Lower lobe of right lung (tissue), 2 donors: ENCODE measurements around the gene PPP1R12C. TPM values are rescaled to one million over a fixed set of nuclear protein-coding genes. Genes with fewer than 3 reads are reported as not detected.

Experiments used
- ATAC-seq, 2 donors: fragments of 200-7000 bp; cut with Tn5 transposase; one replicate each; pipeline ENCODE4 v1.9.1; 2020 to 2022; ENCODE audit warnings: mild to moderate bottlenecking in 2 of 2, moderate library complexity in 2 of 2
- DNase-seq: peaks from one replicate; pipeline ENCODE4 v3.0.0-alpha.2; 2020
- H3K27ac ChIP-seq: fragments of 200-600 bp; one replicate; pipeline ENCODE4 v1.8.0; 2022
- H3K27me3 ChIP-seq: fragments of 200-600 bp; one replicate; pipeline ENCODE4 v1.8.0; 2022; ENCODE audit warnings: low read depth
- H3K36me3 ChIP-seq: fragments of 200-600 bp; one replicate; pipeline ENCODE4 v1.8.0; 2022; ENCODE audit warnings: mild to moderate bottlenecking
- H3K4me1 ChIP-seq: fragments of 200-600 bp; one replicate; pipeline ENCODE4 v1.8.0; 2022
- H3K4me3 ChIP-seq: fragments of 200-600 bp; one replicate; pipeline ENCODE4 v1.8.0; 2022; ENCODE audit warnings: mild to moderate bottlenecking
- H3K9me3 ChIP-seq: fragments of 200-600 bp; one replicate; pipeline ENCODE4 v1.8.0; 2022
- CTCF ChIP-seq: fragments of 200-600 bp; IDR thresholded peaks from one replicate; pipeline ENCODE4 v1.8.0; 2022; ENCODE audit warnings: antibody characterized with exemption, mild to moderate bottlenecking
- intact Hi-C: fragments of 100-400 bp; cut with DNase I; formaldehyde crosslinking; loops from one replicate; pipeline ENCODE4 v1.11.0; 2022
- long read RNA-seq: library from polyadenylated mRNA; unstranded; transcript quantifications from one replicate; pipeline ENCODE4 v2.0.0, GENCODE V29; 2021
- total RNA-seq: library from RNA; stranded (reverse); fragmentation: NEBNext Ultra II Directional; extraction: Animal tissue kit (Norgen Biotek cat#: 25700); gene quantifications from one replicate; pipeline ENCODE4 v1.2.1, GENCODE V29; 2021
- donor health status: DM: no; HTN: yes; CAD: no; lungs with severe emphysema.

PPP1R12C gene
- 103 TPM for total RNA-seq
- long read RNA-seq, transcript PPP1R12C-201 (22 exons, 2,924 nt): major isoform, 5 of 121 reads
- long read RNA-seq, transcript PPP1R12C-209 (22 exons, 2,269 nt): major isoform, 5 of 121 reads
- long read RNA-seq, partial matches to known transcripts: 79 of 121 reads
- long read RNA-seq, other reads (novel, unspliced or antisense): 32 of 121 reads

GRCh38 chr19:55116859-55117662, at the start of gene PPP1R12C:
PPP1R12C (minus strand) TSS chr19:55117637; CDS start chr19:55117543, 94 bp downstream.
- intact Hi-C loops: no loop called here
- Histone ChIP-seq H3K27me3 (no peaks in the 10 kb centered on the region), H3K9me3 (no peaks in the 10 kb centered on the region), H3K4me1 (peaks cover 51% of the 10 kb centered on the region), H3K36me3 (peaks cover 6% of the 10 kb centered on the region), H3K27ac (peak within 1 kb of the TSS; percentile 85), H3K4me3 (peak within 1 kb of the TSS; percentile 89)
- ATAC-seq: no peak
- DNase-seq: no peak
- TF ChIP-seq CTCF: no peak

- Histone ChIP-seq H3K4me3 (peak within 1 kb of the TSS; percentile 51), H3K27ac (peak within 1 kb of the TSS; percentile 36)
Measured at GRCh38 chr19:55166530-55167268, 49.3 kb upstream of the PPP1R12C start, which contains the start of gene DNAAF3. DNAAF3 (minus strand) TSS chr19:55166613; CDS start chr19:55166413, 200 bp downstream.

GRCh38 chr19:55165952-55166529, 48.6 kb upstream of the PPP1R12C start:
- DNase-seq (no peak), ATAC-seq (peak; percentile 77 to 79)
- peak; percentile 35 for TF ChIP-seq CTCF
- H3K27ac ChIP-seq: peak overlapping the region; percentile 36
- peak overlapping the region; percentile 51 for H3K4me3 ChIP-seq
- peaks cover 80% of the 10 kb centered on the region for H3K27me3 ChIP-seq
- H3K4me1 ChIP-seq: peaks cover 7% of the 10 kb centered on the region
- H3K9me3 ChIP-seq: no peaks in the 10 kb centered on the region
- intact Hi-C loops: no loop called here
- H3K36me3 ChIP-seq: no peaks in the 10 kb centered on the region

More at GRCh38 chr19:55166530-55167268, 49.3 kb upstream of the PPP1R12C start, which contains the start of gene DNAAF3:
- no peaks in the 10 kb centered on the region for H3K9me3 ChIP-seq
- H3K4me1 ChIP-seq: peaks cover 7% of the 10 kb centered on the region
- no peaks in the 10 kb centered on the region for H3K36me3 ChIP-seq
- peak; percentile 94 for DNase-seq
- TF ChIP-seq CTCF: no peak
- ATAC-seq: peak; percentile 98 to 99
- intact Hi-C loops: no loop called here
- H3K27me3 ChIP-seq: peaks cover 77% of the 10 kb centered on the region

- H3K27ac ChIP-seq: no peak overlapping the region
- H3K4me1 ChIP-seq: peaks cover under 1% of the 10 kb centered on the region
- DNase-seq (no peak), ATAC-seq (no peak)
- H3K36me3 ChIP-seq: no peaks in the 10 kb centered on the region
- H3K4me3 ChIP-seq: no peak overlapping the region
- intact Hi-C loops: no loop called here
- no peaks in the 10 kb centered on the region for H3K9me3 ChIP-seq
- no peak for TF ChIP-seq CTCF
- H3K27me3 ChIP-seq: peaks cover 73% of the 10 kb centered on the region
Measured at GRCh38 chr19:55161571-55162322, 44.3 kb upstream of the PPP1R12C start.
